GM21423 (cell line): ENCODE results near the gene WWOX.

Source experiments
- ATAC-seq: cut with Tn5 transposase; IDR thresholded peaks from one replicate; pipeline ENCODE4 v1.9.1; 2021; ENCODE audit warnings: mild to moderate bottlenecking, moderate library complexity; ENCODE audit not compliant: unreplicated experiment

WWOX gene

GRCh38 chr16:78386557-78387324, 287.3 kb downstream of the WWOX start:
- ATAC-seq = no peak

- ATAC-seq = no peak
These were observed 289.6 kb downstream of the WWOX start for GRCh38 chr16:78389009-78389498.

GRCh38 chr16:78390092-78390491, 290.6 kb downstream of the WWOX start:
- ATAC-seq = no peak

- no peak for ATAC-seq
These were observed 291.3 kb downstream of the WWOX start for GRCh38 chr16:78390508-78391324.

GRCh38 chr16:78392585-78393195, 293.2 kb downstream of the WWOX start:
- ATAC-seq = no peak

GRCh38 chr16:78395035-78395434, 295.6 kb downstream of the WWOX start:
- no peak for ATAC-seq

GRCh38 chr16:78396046-78396445, 296.6 kb downstream of the WWOX start:
- no peak for ATAC-seq

- ATAC-seq = no peak
These were observed 297.2 kb downstream of the WWOX start for GRCh38 chr16:78396673-78397072.

GRCh38 chr16:78399384-78399783, 299.9 kb downstream of the WWOX start:
- no peak for ATAC-seq

GRCh38 chr16:78402833-78403232, 303.4 kb downstream of the WWOX start:
- ATAC-seq = no peak

- ATAC-seq = no peak
These were observed 305.6 kb downstream of the WWOX start for GRCh38 chr16:78405040-78405439.

- ATAC-seq = no peak
These were observed 306.4 kb downstream of the WWOX start for GRCh38 chr16:78405833-78406232.

GRCh38 chr16:78407191-78407590, 307.7 kb downstream of the WWOX start:
- no peak for ATAC-seq

- no peak for ATAC-seq
These were observed 314.2 kb downstream of the WWOX start for GRCh38 chr16:78413651-78414050.

GRCh38 chr16:78415013-78415412, 315.6 kb downstream of the WWOX start:
- ATAC-seq = no peak

- no peak for ATAC-seq
These were observed 316.2 kb downstream of the WWOX start for GRCh38 chr16:78415669-78416068.

GRCh38 chr16:78416400-78416799, 316.9 kb downstream of the WWOX start:
- no peak for ATAC-seq

- no peak for ATAC-seq
These were observed 321.8 kb downstream of the WWOX start for GRCh38 chr16:78421181-78421708.

- ATAC-seq = no peak
These were observed 325.8 kb downstream of the WWOX start for GRCh38 chr16:78425281-78425680.

- ATAC-seq = no peak
These were observed 326.5 kb downstream of the WWOX start for GRCh38 chr16:78425891-78426510.

GRCh38 chr16:78428193-78428592, 328.7 kb downstream of the WWOX start:
- no peak for ATAC-seq
